ENCODE measurements around the gene PRSS8.
"Not testable (repeated sequence)": the region's sequence is repeated elsewhere in the genome, so short reads cannot be mapped to it uniquely, and the experiment has no call there.

The PRSS8 gene

GRCh38 chr16:31135535-31136286, at the start of gene PRSS8:
TSS of gene PRSS8 (minus strand) at chr16:31135727. CDS start at chr16:31135498, 229 bp downstream.
- no peak for DNase-seq

GRCh38 chr16:31184888-31185287, 49.4 kb upstream of the PRSS8 start:
- DNase-seq: no peak

- no peak for DNase-seq
Measured at GRCh38 chr16:31183432-31184428, 48.2 kb upstream of the PRSS8 start.

- DNase-seq: no peak
Measured at GRCh38 chr16:31182391-31182790, 46.9 kb upstream of the PRSS8 start.

- DNase-seq: peak; percentile 24
Measured at GRCh38 chr16:31181102-31181830, 45.7 kb upstream of the PRSS8 start.

GRCh38 chr16:31179747-31180459, 44.4 kb upstream of the PRSS8 start, which contains the start of gene FUS:
TSS of gene FUS (plus strand) at chr16:31180139. CDS start at chr16:31180215, 76 bp downstream.
- peak; percentile 89 for DNase-seq

- DNase-seq: no peak
Measured at GRCh38 chr16:31179219-31179746, 43.8 kb upstream of the PRSS8 start.

- DNase-seq: peak; percentile 25
Measured at GRCh38 chr16:31177136-31177535, 41.6 kb upstream of the PRSS8 start.

- DNase-seq: not testable (repeated sequence)
Measured at GRCh38 chr16:31170048-31170447, 34.5 kb upstream of the PRSS8 start.

GRCh38 chr16:31168848-31169247, 33.3 kb upstream of the PRSS8 start:
- DNase-seq: no peak

- DNase-seq: no peak
Measured at GRCh38 chr16:31167315-31167714, 31.8 kb upstream of the PRSS8 start.

- DNase-seq: no peak
Measured at GRCh38 chr16:31157136-31157535, 21.6 kb upstream of the PRSS8 start.

GRCh38 chr16:31150976-31151375, 15.4 kb upstream of the PRSS8 start:
- DNase-seq: not testable (repeated sequence)

- no peak for DNase-seq
Measured at GRCh38 chr16:31149894-31150890, 14.7 kb upstream of the PRSS8 start, which contains the start of gene PRSS36. TSS of gene PRSS36 (minus strand) at chr16:31150066. CDS start at chr16:31150035, 31 bp downstream.

- no peak for DNase-seq
Measured at GRCh38 chr16:31149332-31149731, 13.8 kb upstream of the PRSS8 start.

GRCh38 chr16:31148896-31149295, 13.4 kb upstream of the PRSS8 start:
- DNase-seq: no peak

- DNase-seq: no peak
Measured at GRCh38 chr16:31148281-31148728, 12.8 kb upstream of the PRSS8 start.

- no peak for DNase-seq
Measured at GRCh38 chr16:31147574-31147973, 12.0 kb upstream of the PRSS8 start.

- no peak for DNase-seq
Measured at GRCh38 chr16:31145398-31145990, 10.0 kb upstream of the PRSS8 start.

GRCh38 chr16:31144418-31144817, 8.9 kb upstream of the PRSS8 start:
- DNase-seq: not testable (repeated sequence)

Measured in activated CD8-positive, alpha-beta memory T cell treated with anti-CD3 and anti-CD28 coated beads, Interleukin-2, amount 50 U/mL, for 4 hours (primary cell).